GM12878 (cell line): ENCODE measurements around the gene ADAMTS14. TPM values are rescaled to one million over a fixed set of nuclear protein-coding genes. Genes with fewer than 3 reads are reported as not detected.

Experiments used
- ATAC-seq: fragments of 200-7000 bp; cut with Tn5 transposase; 3 replicates; pipeline ENCODE4 v1.9.1; 2020; ENCODE audit warnings: mild to moderate bottlenecking, moderate library complexity
- BruUV-seq: library from RNA; stranded (reverse); fragments of 400-500 nt; replicated peaks from 2 replicates; lab custom pipeline; 2021; lab: Mats Ljungman, UMichigan
- CTCF ChIA-PET: fragments of 300-600 bp; sonication (Branson Sonifier 250); formaldehyde crosslinking; extraction: SDS; loops from one replicate; lab custom pipeline; 2021; ENCODE audit warnings: inconsistent platforms; lab: Yijun Ruan, JAX
- POLR2A ChIA-PET: fragments of 350-600 bp; formaldehyde crosslinking; extraction: SDS; loops from one replicate; lab custom pipeline; 2021; ENCODE audit warnings: inconsistent platforms; lab: Charles Lee
- RAD21 ChIA-PET: fragments of 300-600 bp; sonication (Branson Sonifier 250); formaldehyde crosslinking; loops from one replicate; lab custom pipeline; 2023; ENCODE audit warnings: antibody characterized with exemption; ENCODE audit not compliant: unreplicated experiment; lab: Charles Lee
- SMC1A ChIA-PET: fragments of 300-600 bp; sonication (Branson Sonifier 250); formaldehyde crosslinking; loops from one replicate; lab custom pipeline; 2023; ENCODE audit not compliant: unreplicated experiment, uncharacterized antibody; lab: Charles Lee
- DNase-seq: peaks from one replicate; pipeline ENCODE4 v3.0.0-alpha.2; 2011; ENCODE audit warnings: low read depth, low spot score
- FAIRE-seq: peaks from 3 replicates; lab custom pipeline; 2011; peaks lifted over from hg19 to GRCh38; lab: Jason Lieb, UNC
- H2AFZ ChIP-seq: 2 replicates; pipeline ENCODE4 v1.6.0; 2011; ENCODE audit warnings: low read depth, low read length, control low read depth; ENCODE audit not compliant: control insufficient read depth
- H3K27ac ChIP-seq: 2 replicates; pipeline ENCODE4 v1.5.1; 2011; ENCODE audit warnings: control low read depth; ENCODE audit not compliant: control insufficient read depth, insufficient read depth
- H3K27me3 ChIP-seq, 2 experiments: replicated peaks in 1 of 2; 2 replicates each; pipeline versions ENCODE4 v1.6.0 to v1.6.1; 2011; ENCODE audit warnings: low read length in 1 of 2; ENCODE audit not compliant: control insufficient read depth in 2 of 2, insufficient read depth in 2 of 2
- H3K36me3 ChIP-seq, 2 experiments: 2 replicates each; pipeline ENCODE4 v1.5.1; 2011; ENCODE audit warnings: low read length in 1 of 2; ENCODE audit not compliant: control insufficient read depth in 2 of 2, insufficient read depth in 2 of 2
- H3K4me1 ChIP-seq: 2 replicates; pipeline ENCODE4 v1.6.1; 2011; ENCODE audit warnings: mild to moderate bottlenecking, low read length, moderate library complexity, mixed read lengths; ENCODE audit not compliant: control insufficient read depth, insufficient read depth
- H3K4me2 ChIP-seq: 2 replicates; pipeline ENCODE4 v1.6.0; 2011; ENCODE audit warnings: control low read depth; ENCODE audit not compliant: control insufficient read depth, insufficient read depth
- H3K4me3 ChIP-seq: fragments of 200-600 bp; sonication (generic); 2 replicates; pipeline ENCODE4 v1.5.1; 2016
- H3K79me2 ChIP-seq: 2 replicates; pipeline ENCODE4 v1.6.0; 2011; ENCODE audit warnings: low read length; ENCODE audit not compliant: control insufficient read depth, insufficient read depth
- H3K9ac ChIP-seq: 2 replicates; pipeline ENCODE4 v1.8.0; 2011; ENCODE audit warnings: low read length, control low read depth, mixed read lengths; ENCODE audit not compliant: control insufficient read depth, insufficient read depth
- H3K9me3 ChIP-seq: replicated peaks from 3 replicates; pipeline ENCODE4 v1.5.1; 2011; ENCODE audit warnings: mild to moderate bottlenecking, low read length; ENCODE audit not compliant: control insufficient read depth, insufficient read depth
- H4K20me1 ChIP-seq: 2 replicates; pipeline ENCODE4 v1.6.0; 2011; ENCODE audit not compliant: control insufficient read depth, insufficient read depth
- BHLHE40 ChIP-seq, 2 experiments: fragments of 450-650 bp in 1 of 2; IDR thresholded peaks; 2 replicates each; pipeline ENCODE4 v1.6.1; 2011 to 2017; ENCODE audit warnings: low read depth in 2 of 2, borderline replicate concordance in 1 of 2, improper control_type of control experiment in 1 of 2, low read length in 1 of 2, mild to moderate bottlenecking in 1 of 2
- CHD1 ChIP-seq: IDR thresholded peaks from 2 replicates; pipeline ENCODE4 v1.6.1; 2012; ENCODE audit warnings: low read depth, low read length, improper control_type of control experiment
- CREM ChIP-seq: IDR thresholded peaks from 2 replicates; pipeline ENCODE4 v1.6.1; 2014; ENCODE audit warnings: antibody characterized with exemption, low read depth
- EZH2 ChIP-seq: IDR thresholded peaks from 2 replicates; pipeline ENCODE4 v1.6.1; 2012; ENCODE audit warnings: low read depth, mild to moderate bottlenecking, control low read depth, inconsistent platforms, low read length, borderline replicate concordance; ENCODE audit not compliant: control insufficient read depth
- HDGF ChIP-seq: fragments of 450-650 bp; IDR thresholded peaks from 2 replicates; pipeline ENCODE4 v1.6.1; 2016; ENCODE audit warnings: antibody characterized with exemption
- IRF4 ChIP-seq: IDR thresholded peaks from 2 replicates; pipeline ENCODE4 v1.6.1; 2011; ENCODE audit warnings: low read depth, low read length
- JUNB ChIP-seq: IDR thresholded peaks from 2 replicates; pipeline ENCODE4 v1.6.1; 2016; ENCODE audit warnings: antibody characterized with exemption, mild to moderate bottlenecking
- JUND ChIP-seq: IDR thresholded peaks from 2 replicates; pipeline ENCODE4 v1.6.1; 2012; ENCODE audit warnings: low read depth, mild to moderate bottlenecking, low read length, improper control_type of control experiment, moderate library complexity
- MTA2 ChIP-seq: fragments of 450-650 bp; IDR thresholded peaks from 2 replicates; pipeline ENCODE4 v1.6.1; 2016; ENCODE audit warnings: low read depth, mild to moderate bottlenecking, moderate library complexity
- NR2C1 ChIP-seq: fragments of 450-650 bp; IDR thresholded peaks from 2 replicates; pipeline ENCODE4 v1.6.1; 2017; ENCODE audit warnings: antibody characterized with exemption, mild to moderate bottlenecking, moderate library complexity
- NR2C2 ChIP-seq: IDR thresholded peaks from 2 replicates; pipeline ENCODE4 v1.6.1; 2011; ENCODE audit warnings: borderline replicate concordance, low read depth; ENCODE audit not compliant: control insufficient read depth, insufficient read length
- SMAD1 ChIP-seq: fragments of 450-650 bp; IDR thresholded peaks from 2 replicates; pipeline ENCODE4 v1.6.1; 2018; ENCODE audit warnings: mild to moderate bottlenecking, low read depth; ENCODE audit not compliant: partially characterized antibody
- SUZ12 ChIP-seq: fragments of 200-600 bp; sonication (generic); IDR thresholded peaks from one replicate; pipeline ENCODE4 v1.6.1; 2018; ENCODE audit warnings: antibody characterized with exemption, mild to moderate bottlenecking; ENCODE audit not compliant: unreplicated experiment
- TBL1XR1 ChIP-seq: IDR thresholded peaks from 2 replicates; pipeline ENCODE4 v1.6.1; 2012; ENCODE audit warnings: low read depth, low read length, improper control_type of control experiment
- ZBED1 ChIP-seq: IDR thresholded peaks from 2 replicates; pipeline ENCODE4 v1.6.1; 2016; ENCODE audit warnings: borderline replicate concordance
- ZNF207 ChIP-seq: fragments of 450-650 bp; IDR thresholded peaks from 2 replicates; pipeline ENCODE4 v1.6.1; 2014; ENCODE audit warnings: antibody characterized with exemption, mild to moderate bottlenecking, borderline replicate concordance
- ZNF384 ChIP-seq: IDR thresholded peaks from 2 replicates; pipeline ENCODE4 v1.6.1; 2012; ENCODE audit warnings: low read depth, mild to moderate bottlenecking, low read length, improper control_type of control experiment, borderline replicate concordance
- WGBS: methylation state at CpG from one replicate; pipeline ENCODE4 v1.1.6; 2016; ENCODE audit warnings: low lambda C conversion rate; ENCODE audit not compliant: insufficient replicate concordance, insufficient coverage; ENCODE audit errors: missing lambda C conversion rate; 5-methylcytosine and 5-hydroxymethylcytosine counted together
- in situ Hi-C: fragments of 300-500 bp; cut with MboI; formaldehyde crosslinking; loops from 9 replicates; pipeline ENCODE4 v1.14.3; 2018; ENCODE audit warnings: mixed read lengths
- intact Hi-C: fragments of 100-400 bp; cut with micrococcal nuclease; formaldehyde crosslinking; loops from one replicate; pipeline ENCODE4 v1.14.2; 2022; ENCODE audit not compliant: unreplicated experiment
- polyA plus RNA-seq, 11 experiments: library from polyadenylated mRNA; depleted of rRNA in 4 of 11; unstranded in 6 of 11; stranded (reverse) in 5 of 11; fragments of >200 nt; fragmentation: Nextera tagmentation in 4 of 11; fragmentation: Illumina TruSeq in 1 of 11; extraction: Ambion mirVana in 4 of 11; extraction: Trizol in 1 of 11; gene quantifications; 1 replicate in 1 of 11; 2 replicates in 10 of 11; pipeline versions ENCODE4 v1.2.1 to v1.2.3, GENCODE V29; 2011 to 2016; ENCODE audit warnings: inconsistent platforms in 2 of 11, missing spikeins in 2 of 11, low read depth in 1 of 11
- total RNA-seq, 4 experiments: library from RNA; depleted of rRNA in 3 of 4; stranded (reverse); fragments of >200 nt in 3 of 4; fragmentation: Illumina TruSeq in 1 of 4; extraction: Trizol in 1 of 4; gene quantifications; 2 replicates each; pipeline versions ENCODE4 v1.2.1 to v1.2.3, GENCODE V29; 2013 to 2021
- TF ChIP-seq, protein P1 (sequence below): IDR thresholded peaks from 2 replicates; pipeline ENCODE4 v1.6.1; 2011; ENCODE audit warnings: mild to moderate bottlenecking, low read depth, low read length, moderate library complexity; ENCODE audit not compliant: insufficient replicate concordance
- TF ChIP-seq, protein P2 (sequence below): fragments of 450-650 bp; IDR thresholded peaks from 2 replicates; pipeline ENCODE4 v1.6.1; 2017; ENCODE audit warnings: borderline replicate concordance
- TF ChIP-seq, protein P3 (sequence below): fragments of 450-650 bp; IDR thresholded peaks from 2 replicates; pipeline ENCODE4 v1.6.1; 2017; ENCODE audit warnings: mild to moderate bottlenecking

The ADAMTS14 gene
- total and polyA plus RNA-seq, 10 of the 15 experiments (the other 5 are each of a cell fraction or from before 2014, with no cell fraction given): 0.03 to 0.05 TPM; not detected in 8

DNA sequence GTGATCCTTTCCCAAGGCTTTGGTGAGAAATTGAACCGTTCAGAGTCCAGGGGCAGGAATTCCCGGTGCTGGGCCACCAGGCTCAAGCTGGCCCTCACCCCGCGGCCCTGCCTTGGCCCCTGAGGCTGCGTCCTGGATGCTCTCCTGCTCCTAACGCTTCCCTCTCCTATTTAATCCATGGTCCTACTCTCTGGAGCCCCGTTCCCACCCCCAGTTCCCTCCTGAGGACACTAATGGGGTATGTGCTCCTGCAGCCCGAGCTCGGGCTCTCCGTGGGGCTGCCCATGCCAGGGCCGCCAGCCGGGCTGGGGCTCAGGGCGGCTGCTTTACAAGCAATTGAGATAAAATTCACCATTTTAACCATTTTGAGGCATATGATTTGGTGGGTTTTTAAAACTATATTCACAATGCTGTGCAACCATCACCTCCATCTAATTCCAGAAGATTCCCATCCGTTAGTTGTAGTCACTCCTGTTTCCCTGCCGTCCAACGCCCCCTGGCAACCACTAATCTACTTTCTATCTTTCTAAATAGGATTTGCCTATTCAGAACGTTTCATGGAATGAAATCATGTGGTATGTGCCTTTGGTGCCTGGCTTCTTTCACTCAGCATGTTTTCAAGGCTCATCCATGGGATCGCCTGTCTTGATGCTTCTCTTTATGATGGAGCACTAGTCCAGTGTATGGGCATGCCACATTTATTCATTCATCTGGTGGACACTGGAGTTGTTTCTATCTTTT, 33.0 kb downstream of the ADAMTS14 start:
- no peak for DNase-seq
- intact Hi-C loops (no loop called here), in situ Hi-C loops (no loop called here)
- no peak overlapping the region for H3K9ac ChIP-seq
- H3K27me3 ChIP-seq: no peaks in the 10 kb centered on the region; a peak in 1 of 4 replicates
- no TSS peak for BruUV-seq
- no peak overlapping the region for H2AFZ ChIP-seq
- no peak for FAIRE-seq
- H3K4me1 ChIP-seq: no peaks in the 10 kb centered on the region
- no peaks in the 10 kb centered on the region for H3K9me3 ChIP-seq
- ChIA-PET SMC1A (no interaction called here), CTCF (no interaction called here), POLR2A (no interaction called here), RAD21 (no interaction called here)
- no peak overlapping the region for H3K4me2 ChIP-seq
- H3K79me2 ChIP-seq: no peaks in the 10 kb centered on the region
- no peak for ATAC-seq
- 60% methylated on average over 18 of the region's 18 CpGs for WGBS
- no peaks in the 10 kb centered on the region for H3K36me3 ChIP-seq
- no peaks in the 10 kb centered on the region for H4K20me1 ChIP-seq
- TF ChIP-seq BHLHE40 (IDR thresholded peaks at IDR 0.05; ENCODE audit: borderline replicate concordance in 1 of 2, low read depth in 2 of 2, low read length in 1 of 2) (no peak), ZNF384 (no peak), JUNB (no peak), CREM (no peak), IRF4 (no peak), TBL1XR1 (no peak), ZNF207 (no peak), NR2C1 (no peak), MTA2 (no peak), EZH2 (no peak), JUND (no peak), SUZ12 (no peak), HDGF (no peak), CHD1 (no peak), NR2C2 (no peak), ZBED1 (no peak), SMAD1 (no peak)
- TF ChIP-seq, protein P1, sequence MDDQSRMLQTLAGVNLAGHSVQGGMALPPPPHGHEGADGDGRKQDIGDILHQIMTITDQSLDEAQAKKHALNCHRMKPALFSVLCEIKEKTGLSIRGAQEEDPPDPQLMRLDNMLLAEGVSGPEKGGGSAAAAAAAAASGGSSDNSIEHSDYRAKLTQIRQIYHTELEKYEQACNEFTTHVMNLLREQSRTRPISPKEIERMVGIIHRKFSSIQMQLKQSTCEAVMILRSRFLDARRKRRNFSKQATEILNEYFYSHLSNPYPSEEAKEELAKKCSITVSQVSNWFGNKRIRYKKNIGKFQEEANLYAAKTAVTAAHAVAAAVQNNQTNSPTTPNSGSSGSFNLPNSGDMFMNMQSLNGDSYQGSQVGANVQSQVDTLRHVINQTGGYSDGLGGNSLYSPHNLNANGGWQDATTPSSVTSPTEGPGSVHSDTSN: no peak
- TF ChIP-seq, protein P2, sequence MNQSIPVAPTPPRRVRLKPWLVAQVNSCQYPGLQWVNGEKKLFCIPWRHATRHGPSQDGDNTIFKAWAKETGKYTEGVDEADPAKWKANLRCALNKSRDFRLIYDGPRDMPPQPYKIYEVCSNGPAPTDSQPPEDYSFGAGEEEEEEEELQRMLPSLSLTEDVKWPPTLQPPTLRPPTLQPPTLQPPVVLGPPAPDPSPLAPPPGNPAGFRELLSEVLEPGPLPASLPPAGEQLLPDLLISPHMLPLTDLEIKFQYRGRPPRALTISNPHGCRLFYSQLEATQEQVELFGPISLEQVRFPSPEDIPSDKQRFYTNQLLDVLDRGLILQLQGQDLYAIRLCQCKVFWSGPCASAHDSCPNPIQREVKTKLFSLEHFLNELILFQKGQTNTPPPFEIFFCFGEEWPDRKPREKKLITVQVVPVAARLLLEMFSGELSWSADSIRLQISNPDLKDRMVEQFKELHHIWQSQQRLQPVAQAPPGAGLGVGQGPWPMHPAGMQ: no peak
- TF ChIP-seq, protein P3, sequence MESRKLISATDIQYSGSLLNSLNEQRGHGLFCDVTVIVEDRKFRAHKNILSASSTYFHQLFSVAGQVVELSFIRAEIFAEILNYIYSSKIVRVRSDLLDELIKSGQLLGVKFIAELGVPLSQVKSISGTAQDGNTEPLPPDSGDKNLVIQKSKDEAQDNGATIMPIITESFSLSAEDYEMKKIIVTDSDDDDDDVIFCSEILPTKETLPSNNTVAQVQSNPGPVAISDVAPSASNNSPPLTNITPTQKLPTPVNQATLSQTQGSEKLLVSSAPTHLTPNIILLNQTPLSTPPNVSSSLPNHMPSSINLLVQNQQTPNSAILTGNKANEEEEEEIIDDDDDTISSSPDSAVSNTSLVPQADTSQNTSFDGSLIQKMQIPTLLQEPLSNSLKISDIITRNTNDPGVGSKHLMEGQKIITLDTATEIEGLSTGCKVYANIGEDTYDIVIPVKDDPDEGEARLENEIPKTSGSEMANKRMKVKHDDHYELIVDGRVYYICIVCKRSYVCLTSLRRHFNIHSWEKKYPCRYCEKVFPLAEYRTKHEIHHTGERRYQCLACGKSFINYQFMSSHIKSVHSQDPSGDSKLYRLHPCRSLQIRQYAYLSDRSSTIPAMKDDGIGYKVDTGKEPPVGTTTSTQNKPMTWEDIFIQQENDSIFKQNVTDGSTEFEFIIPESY: no peak
- no peak overlapping the region for H3K27ac ChIP-seq
- H3K4me3 ChIP-seq: no peak overlapping the region
